ENCODE measurements around the gene MYORG.

DNA sequence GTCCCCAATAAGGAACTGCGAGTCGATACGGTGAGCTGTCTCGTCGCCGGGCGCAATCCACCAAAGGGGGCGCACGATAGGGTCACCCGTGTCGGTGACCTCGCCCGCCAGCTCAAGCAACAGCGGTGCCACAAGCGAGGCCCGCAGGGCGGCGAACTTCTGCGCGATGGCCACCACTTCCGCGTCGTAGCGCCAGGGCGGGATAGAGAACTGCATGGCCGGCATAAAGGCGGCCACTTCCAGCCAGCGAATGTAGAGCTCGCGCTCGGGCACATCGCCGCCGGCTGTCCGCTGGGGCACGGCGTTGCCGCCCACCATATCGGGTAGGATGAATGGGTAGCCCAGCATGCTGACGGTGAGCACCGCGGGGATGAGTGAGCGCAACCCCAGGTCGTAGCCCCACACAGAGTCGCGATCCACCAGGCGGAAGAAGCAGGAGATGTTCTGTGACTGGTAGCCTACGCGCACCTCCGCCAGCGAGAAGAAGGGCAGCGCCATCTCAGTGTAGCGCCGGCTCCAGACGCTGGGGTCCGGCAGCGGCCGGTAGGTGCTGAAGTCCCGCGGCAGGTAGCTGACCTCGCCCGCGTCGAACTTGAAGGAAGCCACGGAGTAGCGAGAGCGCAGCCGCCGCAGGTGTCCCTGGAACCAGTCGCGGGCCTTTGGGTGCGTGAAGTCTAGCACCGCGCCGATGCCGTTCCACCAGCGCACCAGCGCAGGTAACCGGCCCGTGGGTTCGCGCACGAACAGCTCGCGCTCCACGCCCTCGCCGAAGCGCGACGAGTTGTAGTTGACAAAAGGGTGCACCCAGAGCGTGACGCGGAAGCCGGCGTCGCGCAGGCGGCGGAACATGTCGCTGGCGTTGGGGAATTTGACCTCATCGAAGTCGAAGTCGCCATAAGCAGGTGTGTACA lies 5.5 kb downstream of the MYORG start:
- TF ChIP-seq CTCF (IDR thresholded peaks at IDR 0.05): no peak
- no peak for TF ChIP-seq POLR2A (IDR thresholded peaks at IDR 0.05; ENCODE audit: low read depth)
- no peak for TF ChIP-seq POLR2AphosphoS5 (IDR thresholded peaks at IDR 0.05)
- TF ChIP-seq EP300 (IDR thresholded peaks at IDR 0.05): no peak
